Measurements from ENCODE around the gene SHKBP1.

DNA sequence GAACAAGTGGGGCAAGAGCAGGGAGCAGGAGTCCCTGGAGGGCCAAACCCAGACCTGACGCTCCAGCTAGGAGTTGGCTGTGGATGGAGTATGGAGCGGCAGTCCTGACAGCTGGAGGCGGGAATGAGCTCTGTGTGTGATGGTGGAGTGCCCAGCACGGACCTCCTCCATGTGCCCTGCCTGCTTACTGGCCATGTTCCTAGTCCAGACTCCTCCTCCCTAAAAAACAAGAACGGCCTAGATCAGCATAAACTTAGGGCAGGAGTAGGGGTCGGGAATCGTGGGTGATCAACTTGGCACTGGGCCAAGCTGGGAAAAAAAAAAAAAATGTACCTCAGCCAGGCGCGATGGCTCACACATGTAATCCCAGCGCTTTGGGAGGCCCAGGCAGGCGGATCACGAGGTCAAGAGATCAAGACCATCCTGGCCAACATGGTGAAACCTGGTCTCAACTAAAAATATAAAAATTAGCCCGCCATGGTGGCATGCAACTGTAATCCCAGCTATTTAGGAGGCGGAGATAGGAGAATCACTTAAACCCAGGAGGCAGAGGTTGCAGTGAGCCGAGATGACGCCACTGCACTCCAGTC, 54.0 kb downstream of the SHKBP1 start:
- TF ChIP-seq, protein P1, sequence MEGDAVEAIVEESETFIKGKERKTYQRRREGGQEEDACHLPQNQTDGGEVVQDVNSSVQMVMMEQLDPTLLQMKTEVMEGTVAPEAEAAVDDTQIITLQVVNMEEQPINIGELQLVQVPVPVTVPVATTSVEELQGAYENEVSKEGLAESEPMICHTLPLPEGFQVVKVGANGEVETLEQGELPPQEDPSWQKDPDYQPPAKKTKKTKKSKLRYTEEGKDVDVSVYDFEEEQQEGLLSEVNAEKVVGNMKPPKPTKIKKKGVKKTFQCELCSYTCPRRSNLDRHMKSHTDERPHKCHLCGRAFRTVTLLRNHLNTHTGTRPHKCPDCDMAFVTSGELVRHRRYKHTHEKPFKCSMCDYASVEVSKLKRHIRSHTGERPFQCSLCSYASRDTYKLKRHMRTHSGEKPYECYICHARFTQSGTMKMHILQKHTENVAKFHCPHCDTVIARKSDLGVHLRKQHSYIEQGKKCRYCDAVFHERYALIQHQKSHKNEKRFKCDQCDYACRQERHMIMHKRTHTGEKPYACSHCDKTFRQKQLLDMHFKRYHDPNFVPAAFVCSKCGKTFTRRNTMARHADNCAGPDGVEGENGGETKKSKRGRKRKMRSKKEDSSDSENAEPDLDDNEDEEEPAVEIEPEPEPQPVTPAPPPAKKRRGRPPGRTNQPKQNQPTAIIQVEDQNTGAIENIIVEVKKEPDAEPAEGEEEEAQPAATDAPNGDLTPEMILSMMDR (conservative IDR thresholded peaks at IDR 0.05; ENCODE audit: low read length): no peak
- TF ChIP-seq EZH2phosphoT487 (IDR thresholded peaks at IDR 0.05; ENCODE audit: borderline replicate concordance, low read depth, low read length): no peak
